HG03064 (cell line): ENCODE results near the gene IPO5.
"Not testable (repeated sequence)": the region's sequence is repeated elsewhere in the genome, so short reads cannot be mapped to it uniquely, and the experiment has no call there.

Experiments
- ATAC-seq: cut with Tn5 transposase; IDR thresholded peaks from one replicate; pipeline ENCODE4 v1.9.1; 2021; ENCODE audit warnings: low read depth; ENCODE audit not compliant: unreplicated experiment

The IPO5 gene

GRCh38 chr13:97948041-97948440, 5.4 kb upstream of the IPO5 start:
- no peak for ATAC-seq

- not testable (repeated sequence) for ATAC-seq
Observed at GRCh38 chr13:97949316-97949715, 4.2 kb upstream of the IPO5 start.

GRCh38 chr13:97951376-97951775, 2.1 kb upstream of the IPO5 start:
- ATAC-seq = no peak

- peak; percentile 69 for ATAC-seq
Observed at GRCh38 chr13:97952831-97953230, 644 bp upstream of the IPO5 start.

- ATAC-seq = no peak
Observed at GRCh38 chr13:97961340-97961739, 7.9 kb downstream of the IPO5 start.

GRCh38 chr13:97962887-97963286, 9.4 kb downstream of the IPO5 start:
- ATAC-seq = no peak

GRCh38 chr13:97967226-97967625, 13.8 kb downstream of the IPO5 start:
- no peak for ATAC-seq

- ATAC-seq = no peak
Observed at GRCh38 chr13:97967948-97968347, 14.5 kb downstream of the IPO5 start.

GRCh38 chr13:97971519-97971918, 18.0 kb downstream of the IPO5 start:
- ATAC-seq = no peak

- ATAC-seq = no peak
Observed at GRCh38 chr13:97974773-97975172, 21.3 kb downstream of the IPO5 start.

GRCh38 chr13:97975280-97975847, 21.9 kb downstream of the IPO5 start:
- no peak for ATAC-seq

- peak; percentile 91 for ATAC-seq
Observed at GRCh38 chr13:97975848-97976609, 22.6 kb downstream of the IPO5 start.

- ATAC-seq = peak; percentile 40
Observed at GRCh38 chr13:97976610-97977521, 23.4 kb downstream of the IPO5 start.

- ATAC-seq = no peak
Observed at GRCh38 chr13:97977982-97978381, 24.5 kb downstream of the IPO5 start.

- ATAC-seq = no peak
Observed at GRCh38 chr13:97978651-97979050, 25.2 kb downstream of the IPO5 start.

GRCh38 chr13:97979051-97979450, 25.6 kb downstream of the IPO5 start:
- no peak for ATAC-seq

- no peak for ATAC-seq
Observed at GRCh38 chr13:97979556-97979955, 26.1 kb downstream of the IPO5 start.

GRCh38 chr13:97982286-97982685, 28.8 kb downstream of the IPO5 start:
- no peak for ATAC-seq

GRCh38 chr13:97986835-97987234, 33.4 kb downstream of the IPO5 start:
- peak; percentile 80 for ATAC-seq

- no peak for ATAC-seq
Observed at GRCh38 chr13:97999653-98000052, 46.2 kb downstream of the IPO5 start.

- no peak for ATAC-seq
Observed at GRCh38 chr13:98004107-98004506, 50.6 kb downstream of the IPO5 start.
